ENCODE data around the gene MAMDC2. TPM values are rescaled to one million over a fixed set of nuclear protein-coding genes. Genes with fewer than 3 reads are reported as not detected.

MAMDC2 gene
- total RNA-seq, 2 donors from 2014 or later = 4.6 to 12.7 TPM

DNA sequence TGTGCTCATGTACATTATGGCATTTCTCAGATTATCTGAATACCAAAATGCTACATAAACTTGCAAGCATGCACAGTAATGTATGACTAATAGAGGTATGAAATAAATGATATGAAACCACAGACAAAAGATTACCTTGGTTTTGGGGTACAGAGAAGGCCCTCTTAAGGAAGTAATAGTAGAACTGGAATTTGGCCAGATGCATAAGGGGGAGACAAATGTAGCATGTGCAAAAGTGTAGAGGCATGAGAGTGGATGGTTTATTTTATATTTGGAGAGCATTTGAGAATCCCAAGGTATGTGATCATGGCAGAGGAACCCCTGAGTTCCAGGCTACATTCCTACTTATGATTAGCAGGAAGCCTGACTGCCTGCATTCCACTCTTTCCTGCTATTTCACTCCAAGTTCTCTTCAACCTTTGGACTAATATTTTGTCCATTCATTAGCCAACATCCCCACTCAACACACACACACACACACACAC, 74.2 kb downstream of the MAMDC2 start:
- ATAC-seq (no peak), DNase-seq (no peak)
- intact Hi-C loops (cut with DNase I, micrococcal nuclease) = loop anchor here (10.0 kb wide), 2 partner anchors 73 to 153 kb away; partner anchors contain the start of gene MAMDC2 (in 1 of the 2)

DNA sequence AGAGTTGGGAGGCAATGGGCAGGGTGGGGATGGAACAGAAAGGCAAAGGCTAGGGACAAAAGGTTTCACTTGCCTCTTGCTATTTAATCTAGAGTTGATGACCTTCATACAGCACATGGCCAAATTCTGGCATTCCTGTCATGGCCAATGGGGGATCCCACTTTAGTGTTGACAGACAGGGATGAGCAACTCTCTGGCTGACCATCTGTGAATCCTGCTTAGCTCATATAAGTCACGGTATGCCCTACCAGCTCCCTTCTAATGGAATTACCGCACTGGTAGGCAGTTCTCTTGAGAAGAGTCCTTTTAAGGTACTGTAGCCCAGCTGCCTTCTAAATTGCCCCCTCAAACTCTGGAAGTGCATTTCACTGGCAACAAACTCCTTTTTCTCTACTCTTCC, 76.1 kb downstream of the MAMDC2 start:
- ATAC-seq (no peak), DNase-seq (no peak)
- intact Hi-C loops (cut with DNase I, micrococcal nuclease) = loop anchor here (10.0 kb wide), 2 partner anchors 75 to 155 kb away; partner anchors contain the start of gene MAMDC2 (in 1 of the 2)

DNA sequence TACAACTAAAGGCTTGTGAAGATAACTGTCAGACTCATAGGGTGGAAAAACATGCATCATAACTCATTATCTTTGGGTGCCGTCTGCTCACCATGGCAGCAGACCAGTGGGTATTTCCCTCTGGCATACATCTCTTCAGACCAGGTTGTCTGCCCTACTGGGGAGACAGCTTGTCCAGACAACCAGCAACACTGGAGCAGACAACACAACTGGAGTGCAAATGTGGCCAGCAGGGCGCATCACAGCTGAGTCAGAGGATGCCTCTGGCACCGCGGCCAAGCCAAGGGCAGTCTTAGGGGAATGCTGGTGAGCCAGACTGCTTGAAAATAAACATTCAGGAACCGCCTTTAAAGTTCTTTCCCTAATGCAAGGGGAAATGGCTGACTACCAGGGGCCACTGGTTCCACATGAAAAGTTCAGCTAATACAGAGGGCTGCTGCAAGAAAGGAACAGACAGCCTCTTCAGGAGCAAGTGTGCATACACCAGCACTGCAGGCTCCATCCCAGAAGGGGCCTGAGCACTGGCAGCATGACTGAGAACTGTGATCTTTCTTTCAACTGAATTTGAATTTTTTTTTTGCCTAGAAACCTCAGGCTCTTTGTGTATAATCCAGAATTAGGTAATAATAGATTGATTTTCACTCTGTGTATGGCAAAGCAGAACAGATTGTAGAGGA, 77.3 kb downstream of the MAMDC2 start:
- DNase-seq = peak; percentile 20 to 52
- intact Hi-C loops (cut with DNase I, micrococcal nuclease) = no loop called here
- no peak for ATAC-seq

DNA sequence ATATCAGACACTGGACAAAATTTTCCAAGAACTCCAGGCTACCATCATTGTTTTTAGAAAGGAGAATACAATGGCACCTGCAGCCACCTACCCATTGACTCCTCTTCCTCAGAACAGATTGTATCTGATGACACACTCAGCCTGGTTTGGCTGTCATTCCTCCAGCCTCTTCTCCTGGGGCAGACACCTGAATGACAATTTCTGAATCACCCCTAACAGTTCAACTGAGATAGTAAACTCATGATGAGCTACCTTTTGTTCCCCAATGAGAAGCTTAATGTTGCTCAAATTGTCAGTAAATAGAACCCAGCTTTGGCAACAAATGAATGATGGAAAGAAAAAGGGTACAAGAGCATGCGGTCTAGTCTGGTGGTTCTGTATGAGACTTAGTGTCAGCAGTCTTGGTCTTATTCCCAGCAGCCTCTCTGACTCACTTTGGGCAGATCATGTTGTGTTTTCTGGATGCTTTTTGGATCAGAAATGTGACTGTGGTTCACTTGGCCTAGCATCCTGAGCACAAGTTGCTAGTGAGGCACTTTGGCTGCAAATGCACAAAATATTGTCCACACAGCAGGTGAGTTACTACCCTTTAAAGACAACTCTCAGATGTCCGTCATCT, 78.3 kb downstream of the MAMDC2 start:
- DNase-seq (no peak), ATAC-seq (no peak)
- intact Hi-C loops (cut with DNase I, micrococcal nuclease) = no loop called here

DNA sequence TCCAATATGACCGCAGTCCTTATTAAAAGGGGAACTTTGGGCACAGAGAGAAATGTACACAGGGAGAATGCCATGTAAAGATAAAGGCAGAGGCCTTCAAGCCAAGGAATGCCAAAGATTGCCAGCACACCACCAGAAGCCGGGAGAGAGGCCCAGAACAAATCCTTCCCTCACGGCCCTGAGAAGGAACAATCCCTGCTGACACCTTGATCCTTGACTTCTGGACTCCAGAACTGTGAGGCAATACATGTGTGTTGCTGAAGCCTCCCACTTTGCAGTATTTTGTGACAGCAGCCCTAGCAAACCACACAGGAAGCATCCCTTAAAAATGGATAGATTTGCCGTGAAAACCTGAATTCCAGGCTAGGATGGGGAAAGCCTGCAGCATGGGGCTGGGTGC, 80.0 kb downstream of the MAMDC2 start:
- intact Hi-C loops (cut with DNase I, micrococcal nuclease) = no loop called here
- ATAC-seq (no peak), DNase-seq (no peak)

DNA sequence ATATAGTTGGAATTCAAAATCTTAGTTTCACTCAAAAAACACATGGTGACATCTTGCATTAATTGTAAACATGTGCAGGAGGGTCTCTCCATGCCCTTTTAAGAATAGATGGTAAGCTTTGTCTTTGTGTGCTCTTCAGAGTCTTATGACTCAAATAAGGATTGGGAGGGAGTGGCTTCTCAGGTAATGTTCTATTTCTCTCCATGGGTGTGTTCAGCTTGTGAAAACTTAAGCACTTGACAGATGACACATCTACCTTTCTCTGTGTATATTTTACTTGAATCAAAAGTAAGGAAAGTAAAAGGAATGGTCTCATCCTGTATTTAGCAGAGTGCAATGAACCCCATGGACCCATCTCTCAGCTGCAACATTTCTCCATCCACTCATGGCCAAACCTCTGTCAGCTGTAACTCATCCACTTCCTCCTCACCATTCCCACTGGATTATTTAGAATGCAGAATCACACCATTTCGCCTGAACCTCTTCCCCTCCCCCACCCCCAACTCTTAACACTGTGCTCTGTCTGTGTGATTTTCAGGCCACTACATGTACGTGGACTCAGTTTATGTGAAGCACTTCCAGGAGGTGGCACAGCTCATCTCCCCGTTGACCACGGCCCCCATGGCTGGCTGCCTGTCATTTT, 82.1 kb downstream of the MAMDC2 start:
- no peak for DNase-seq
- intact Hi-C loops (cut with DNase I, micrococcal nuclease) = no loop called here
- peak; percentile 45 for ATAC-seq

DNA sequence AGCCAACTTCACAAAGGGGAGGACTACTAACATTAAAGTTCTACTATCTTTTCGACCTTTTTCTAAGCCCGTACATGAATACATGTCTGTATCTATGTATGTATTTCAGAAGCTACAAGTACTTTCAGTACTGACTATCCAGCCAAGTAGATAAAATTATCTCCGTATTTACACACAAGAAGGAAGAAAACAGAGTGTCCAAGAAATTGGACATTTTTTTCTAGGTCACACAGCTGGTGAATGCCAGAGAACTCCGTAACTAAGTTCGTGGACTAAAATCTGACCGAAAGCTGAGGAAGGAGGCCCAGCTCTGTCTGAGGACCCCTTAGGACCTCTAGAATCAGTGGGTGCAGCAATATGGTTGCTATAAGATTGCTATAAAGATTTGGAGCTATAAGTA, 83.4 kb downstream of the MAMDC2 start:
- intact Hi-C loops (cut with DNase I, micrococcal nuclease) = no loop called here
- ATAC-seq = no peak
- no peak for DNase-seq

DNA sequence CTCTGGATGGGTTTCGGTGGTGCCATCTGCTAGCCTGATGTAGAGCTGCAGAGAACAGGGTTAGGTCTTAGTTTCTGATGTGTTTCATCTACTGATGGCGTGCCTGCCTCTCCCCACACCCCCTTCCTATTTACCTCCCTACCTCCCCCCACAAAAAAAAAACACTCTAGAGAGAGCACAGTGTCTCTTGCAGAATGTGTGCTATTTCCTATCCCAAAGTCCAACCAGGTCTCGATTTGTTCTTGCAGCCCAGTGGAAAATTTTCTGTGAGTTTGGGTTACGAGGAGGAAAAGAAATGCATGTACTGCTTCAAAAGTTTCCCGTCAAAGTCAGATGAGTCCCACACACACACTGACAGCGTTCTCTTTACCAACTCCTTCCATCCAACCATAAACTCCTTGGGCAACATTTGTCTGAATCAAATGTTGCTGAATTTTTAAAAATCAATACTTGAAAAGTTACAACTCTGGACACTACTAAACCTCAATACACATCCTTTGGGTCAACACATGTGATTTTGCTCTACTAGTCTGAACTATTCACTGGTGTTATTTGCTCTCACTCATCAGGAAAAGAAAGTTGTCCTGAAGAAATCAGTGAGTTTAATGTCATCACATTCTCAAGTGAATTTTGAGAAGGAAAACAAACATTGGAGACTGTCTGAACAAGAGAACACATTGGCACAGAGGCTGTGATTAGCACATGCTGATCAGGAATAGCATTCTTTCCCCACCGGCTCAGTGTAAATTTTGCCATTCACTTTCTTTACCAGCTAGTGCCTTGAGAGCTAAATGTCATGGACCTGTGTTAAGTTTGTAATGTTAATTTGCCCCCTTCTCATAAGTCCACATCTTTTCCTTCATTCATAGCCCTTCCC, 84.1 kb downstream of the MAMDC2 start:
- no peak for DNase-seq
- intact Hi-C loops (cut with DNase I, micrococcal nuclease) = no loop called here
- no peak for ATAC-seq

DNA sequence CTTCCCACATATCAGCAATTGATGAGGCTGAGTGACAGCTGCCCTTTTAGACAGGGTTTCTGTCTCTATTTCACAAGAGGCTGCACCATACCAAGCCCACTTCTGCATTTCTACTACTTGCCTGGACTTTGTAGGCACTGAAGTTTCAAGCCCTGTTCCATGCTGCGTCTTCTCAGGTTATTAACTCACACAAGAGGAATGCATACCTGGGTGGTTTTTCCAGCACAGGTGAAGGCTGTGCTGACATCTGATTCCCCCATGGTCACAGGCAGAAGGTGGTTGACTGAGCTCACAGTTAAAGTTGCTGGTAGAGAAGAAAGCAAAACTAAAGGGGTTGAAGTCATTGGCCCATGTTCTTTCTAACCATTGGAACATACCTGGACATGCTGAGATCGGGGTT, 86.6 kb downstream of the MAMDC2 start:
- DNase-seq = no peak
- ATAC-seq = no peak
- intact Hi-C loops (cut with DNase I, micrococcal nuclease) = no loop called here

DNA sequence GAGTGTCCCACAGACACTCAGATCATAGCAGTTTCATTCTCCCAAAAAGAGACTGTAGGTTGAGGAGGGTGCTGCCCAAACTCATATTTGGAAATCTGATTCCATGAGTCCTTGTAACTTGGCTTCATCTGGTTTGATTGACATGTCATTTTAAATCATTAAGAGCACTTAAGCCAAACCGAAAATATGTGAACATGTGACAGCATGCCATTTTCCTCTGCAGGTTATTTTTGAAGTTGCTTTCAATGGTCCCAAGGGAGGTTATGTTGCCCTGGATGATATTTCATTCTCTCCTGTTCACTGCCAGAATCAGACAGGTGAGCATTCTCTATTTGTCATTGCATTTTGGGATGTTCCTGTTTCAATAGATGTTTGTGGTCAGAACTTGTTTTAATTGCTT, 87.6 kb downstream of the MAMDC2 start:
- ATAC-seq (no peak), DNase-seq (no peak)
- intact Hi-C loops (cut with DNase I, micrococcal nuclease) = no loop called here

DNA sequence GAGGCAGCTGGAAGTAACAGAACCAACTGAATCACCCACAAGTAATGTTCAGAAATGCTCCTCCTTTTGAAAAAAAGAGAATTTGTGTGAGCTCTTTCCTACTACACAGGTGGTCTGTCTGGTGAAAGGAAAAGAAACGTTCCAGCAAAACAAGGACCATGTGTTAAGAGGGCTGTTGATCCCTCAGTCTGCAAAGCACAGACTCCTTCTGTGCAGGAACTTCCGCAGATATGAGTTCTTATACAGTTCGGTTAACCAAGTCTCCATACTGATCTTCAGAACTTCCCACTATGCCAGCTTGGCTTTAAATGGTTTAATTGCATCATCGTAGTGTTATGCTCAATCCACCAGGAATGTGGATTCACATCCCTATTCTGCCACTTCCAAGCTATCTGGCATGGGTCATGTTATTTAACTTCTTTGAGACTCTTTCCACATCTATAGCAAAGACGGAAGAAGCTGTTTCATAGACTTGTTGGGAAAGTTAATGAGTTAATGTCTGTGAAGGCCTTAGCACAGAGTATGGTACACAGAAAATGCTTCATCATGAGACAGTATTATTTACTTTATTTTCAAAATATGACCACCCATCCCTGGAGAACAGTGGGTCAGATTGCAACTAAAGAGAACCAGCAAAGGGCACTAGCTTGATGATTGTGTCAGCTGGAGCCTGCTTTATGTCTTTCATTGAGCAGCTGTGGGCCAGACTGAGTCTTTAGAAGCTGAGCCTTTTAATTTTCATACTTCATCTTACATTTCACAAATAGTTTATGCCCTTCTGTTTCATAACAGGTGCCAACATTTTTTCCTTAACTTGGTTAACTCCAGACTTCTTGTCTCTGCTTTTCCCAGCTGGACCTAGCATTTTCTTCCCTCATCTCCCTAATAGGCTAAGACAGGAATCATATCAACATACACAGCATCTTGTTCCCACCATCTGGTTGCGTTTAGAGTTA, 89.9 kb downstream of the MAMDC2 start:
- intact Hi-C loops (cut with DNase I, micrococcal nuclease) = no loop called here
- ATAC-seq (no peak), DNase-seq (no peak)

DNA sequence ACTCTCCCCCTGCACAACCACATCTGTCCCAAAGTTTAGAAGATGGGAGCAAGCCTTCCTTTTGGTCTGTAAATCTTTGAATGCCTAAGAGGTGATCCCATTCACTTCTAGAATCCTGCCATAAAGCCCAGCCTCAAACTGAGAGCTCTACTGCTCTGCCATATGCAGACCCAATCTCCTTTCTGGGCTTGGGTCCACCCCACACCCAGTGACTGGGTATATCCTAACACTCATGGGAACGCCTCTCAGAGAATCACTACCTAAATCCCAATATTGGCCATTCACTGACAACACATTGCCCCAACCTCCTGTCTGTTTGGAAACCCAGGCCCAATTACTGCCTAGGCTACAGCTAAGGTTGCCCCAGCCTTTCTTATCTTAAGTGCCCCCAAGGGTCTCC, 90.7 kb downstream of the MAMDC2 start:
- no peak for ATAC-seq
- intact Hi-C loops (cut with DNase I, micrococcal nuclease) = no loop called here

DNA sequence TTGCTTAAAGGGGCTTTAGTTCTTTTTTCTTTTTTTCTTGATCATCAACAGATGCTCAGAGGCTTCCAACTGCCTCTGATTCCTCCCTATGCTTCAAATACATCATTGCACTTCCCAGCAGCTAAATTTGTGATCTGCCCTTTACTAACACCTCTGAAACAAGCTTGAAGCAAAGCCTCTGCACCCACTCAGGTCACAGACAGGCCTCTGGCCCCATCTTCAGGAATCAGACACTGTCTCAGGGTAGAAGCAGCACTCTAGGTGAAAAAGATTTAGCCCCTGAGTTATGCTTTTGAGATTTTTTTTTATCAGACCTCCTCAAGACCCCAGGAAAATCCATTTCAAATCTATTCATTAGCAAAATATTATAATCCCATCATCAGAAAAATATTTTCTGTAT, 91.5 kb downstream of the MAMDC2 start:
- ATAC-seq (no peak), DNase-seq (no peak)
- intact Hi-C loops (cut with DNase I, micrococcal nuclease) = no loop called here

More for the DNA sequence above, 90.7 kb downstream of the MAMDC2 start:
- no peak for DNase-seq

DNA sequence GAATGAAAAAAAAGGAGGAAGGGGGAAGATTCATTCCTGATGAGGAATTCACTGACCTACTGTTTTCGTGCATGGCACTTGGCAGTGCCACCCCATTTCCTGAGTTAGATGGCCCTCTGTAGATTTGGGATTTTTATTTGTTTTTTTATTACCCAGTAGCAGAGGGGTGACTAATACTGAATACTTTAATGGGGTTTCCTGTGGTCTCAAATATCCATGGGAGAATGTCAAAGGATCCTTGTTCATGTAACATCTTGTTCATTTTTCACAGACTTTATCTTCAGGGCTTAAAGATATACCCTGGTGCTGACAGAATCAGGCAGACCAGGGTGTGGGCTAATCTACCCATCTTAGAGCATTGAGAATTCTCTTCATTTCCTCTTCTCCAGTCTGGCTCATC, 93.0 kb downstream of the MAMDC2 start:
- intact Hi-C loops (cut with DNase I, micrococcal nuclease) = no loop called here
- ATAC-seq = no peak
- no peak for DNase-seq

DNA sequence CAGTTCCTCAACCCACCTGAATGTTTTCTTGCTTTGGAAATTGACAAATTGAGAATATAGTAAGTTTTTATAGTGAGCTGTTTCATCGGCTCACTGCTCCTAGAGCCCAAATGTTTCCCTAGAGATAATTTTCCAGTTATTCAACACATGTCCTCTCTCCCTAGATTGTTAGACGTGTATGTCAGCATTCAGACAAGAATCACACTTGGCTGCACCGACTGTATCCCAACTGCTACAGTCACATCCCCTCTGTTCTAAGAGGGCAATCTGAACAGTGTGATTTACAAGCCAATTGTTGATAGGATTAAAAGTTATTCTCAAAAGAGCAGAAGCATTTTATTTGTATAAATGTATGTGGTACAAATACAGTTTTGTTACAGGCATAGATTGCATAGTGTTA, 93.9 kb downstream of the MAMDC2 start:
- intact Hi-C loops (cut with DNase I, micrococcal nuclease) = no loop called here
- ATAC-seq = no peak

DNA sequence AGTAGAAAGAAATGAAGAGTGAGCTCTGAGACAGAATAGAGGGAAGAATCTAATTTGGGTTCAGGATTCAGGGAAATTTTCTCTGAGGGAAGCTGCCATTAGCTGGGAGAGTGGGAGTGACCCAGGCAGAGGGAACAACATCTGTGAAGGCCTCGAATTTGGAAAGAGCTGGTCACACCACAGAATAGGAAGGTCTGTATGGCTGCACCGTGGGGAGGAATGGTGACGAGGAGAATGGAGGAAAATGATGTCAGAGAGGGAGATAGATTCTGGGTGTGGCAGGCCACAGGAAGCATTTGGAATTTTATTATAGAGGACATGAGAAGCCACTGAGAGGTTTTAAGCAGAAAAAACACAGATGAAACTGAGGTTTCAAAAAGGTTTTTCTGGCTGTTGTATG, 98.5 kb downstream of the MAMDC2 start:
- DNase-seq (no peak), ATAC-seq (no peak)
- intact Hi-C loops (cut with DNase I, micrococcal nuclease) = no loop called here

More for the DNA sequence above, 93.9 kb downstream of the MAMDC2 start:
- DNase-seq = no peak

DNA sequence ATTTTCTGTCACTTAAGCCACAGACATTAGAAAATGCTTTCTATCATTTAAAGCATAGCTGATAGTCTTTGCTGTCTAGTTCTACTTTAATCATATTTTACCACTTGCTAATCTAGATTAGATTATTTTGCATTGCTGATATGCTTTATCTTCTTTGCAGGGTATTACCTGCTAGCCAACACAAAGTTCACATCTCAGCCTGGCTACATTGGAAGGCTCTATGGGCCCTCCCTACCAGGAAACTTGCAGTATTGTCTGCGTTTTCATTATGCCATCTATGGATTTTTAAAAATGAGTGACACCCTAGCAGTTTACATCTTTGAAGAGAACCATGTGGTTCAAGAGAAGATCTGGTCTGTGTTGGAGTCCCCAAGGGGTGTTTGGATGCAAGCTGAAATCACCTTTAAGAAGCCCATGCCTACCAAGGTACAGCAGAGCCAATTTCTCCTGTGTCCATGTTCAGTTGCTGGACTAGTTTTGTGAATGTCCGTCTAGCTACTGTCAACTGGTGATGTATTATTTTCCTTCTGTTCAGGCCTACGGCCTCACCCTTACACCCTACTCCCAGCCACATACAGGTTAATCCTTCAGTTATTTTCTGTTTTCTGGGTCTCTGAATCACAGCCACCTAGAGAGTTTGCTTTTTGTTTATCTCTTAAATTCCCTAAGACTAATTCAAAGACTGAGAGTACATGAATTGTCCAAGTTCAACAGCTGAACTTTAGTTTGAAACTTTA, 99.9 kb downstream of the MAMDC2 start:
- intact Hi-C loops (cut with DNase I, micrococcal nuclease) = no loop called here
- DNase-seq (no peak), ATAC-seq (peak; percentile 72)

DNA sequence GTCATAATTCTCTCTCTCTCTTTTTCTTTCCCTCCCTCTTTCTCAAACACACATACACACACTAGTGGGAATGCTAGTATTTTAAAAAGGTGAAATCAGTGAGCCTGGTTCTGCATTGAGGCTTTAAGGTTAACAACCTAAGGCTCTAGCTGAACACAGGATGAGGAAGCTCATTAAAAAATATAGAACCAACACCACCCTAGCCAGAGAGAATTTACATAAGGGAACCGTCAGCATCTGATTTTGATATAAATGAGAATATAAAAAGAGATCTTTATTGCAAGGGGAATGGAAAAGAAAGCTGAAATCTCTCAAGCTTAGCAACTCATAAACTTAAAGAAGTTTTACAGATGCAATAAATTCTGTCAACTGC, 100.5 kb downstream of the MAMDC2 start:
- peak; percentile 90 for ATAC-seq

More for the DNA sequence above, 100.5 kb downstream of the MAMDC2 start:
- DNase-seq = no peak
- intact Hi-C loops (cut with DNase I, micrococcal nuclease) = no loop called here

Measured in left colon (tissue), 2 donors.